ENCODE data around the gene TBC1D13. TPM values are rescaled to one million over a fixed set of nuclear protein-coding genes. Genes with fewer than 3 reads are reported as not detected.

The TBC1D13 gene
- total and polyA plus RNA-seq, 9 of the 15 experiments (the other 6 are each of a cell fraction or from before 2014, with no cell fraction given): 2.3 to 28.7 (median 11.4) TPM

- TF ChIP-seq HDAC8 (tag; IDR thresholded peaks at IDR 0.05): no peak
- no peak for TF ChIP-seq FOXJ2 (tag; IDR thresholded peaks at IDR 0.05)
- in situ Hi-C loops (cut with MboI): no loop called here
- Histone ChIP-seq H2AFZ (ENCODE audit: low read depth, low read length) (no peak overlapping the region), H3K9ac (ENCODE audit: insufficient read depth in 1 of 2, low read depth in 2 of 2, low read length in 2 of 2) (no peak overlapping the region), H3K79me2 (ENCODE audit: control insufficient read depth, insufficient read depth, low read length) (no peaks in the 10 kb centered on the region), H3K9me3 (replicated peaks; ENCODE audit: control insufficient read depth, insufficient read depth, low read depth, low read length) (no peaks in the 10 kb centered on the region), H3K4me1 (replicated peaks in 1 of 2; ENCODE audit: control insufficient read depth in 2 of 2, insufficient read depth in 2 of 2, low read length in 2 of 2) (no peaks in the 10 kb centered on the region; a peak in 1 of 5 replicates), H3K9me1 (ENCODE audit: control insufficient read depth, insufficient read depth, low read length) (no peaks in the 10 kb centered on the region), H3K4me2 (ENCODE audit: insufficient read depth, low read length) (no peak overlapping the region), H3K27ac (ENCODE audit: extremely low read depth, low read depth, low read length) (no peak overlapping the region), H3K4me3 (no peak overlapping the region), H3K36me3 (ENCODE audit: control insufficient read depth, insufficient read depth, low read length) (peaks cover 69% of the 10 kb centered on the region), H4K20me1 (replicated peaks; ENCODE audit: control insufficient read depth, insufficient read depth, low read length) (no peaks in the 10 kb centered on the region), H3K27me3 (ENCODE audit: control insufficient read depth in 2 of 2, insufficient read depth in 2 of 2, low read length in 2 of 2) (no peaks in the 10 kb centered on the region)
- FAIRE-seq (no peak), DNase-seq (ENCODE audit: extremely low read depth in 1 of 4, low spot score in 3 of 4) (no peak), ATAC-seq (no peak)
- CTCF ChIA-PET (ENCODE audit: low intra/inter-chr PET ratio): no interaction called here
- 92% methylated on average over 6 of the region's 7 CpGs for WGBS (ENCODE audit: insufficient coverage, low coverage, missing lambda C conversion rate)
- intact Hi-C loops (cut with micrococcal nuclease): no loop called here
- POLR2A ChIA-PET: no interaction called here
- no TSS peak for BruUV-seq (replicated peaks)
Measured at GRCh38 chr9:128800061-128800460, 13.0 kb downstream of the TBC1D13 start.

- DNase-seq (ENCODE audit: extremely low read depth in 1 of 4, low spot score in 3 of 4) (no peak), ATAC-seq (no peak), FAIRE-seq (no peak)
- Histone ChIP-seq H3K79me2 (ENCODE audit: control insufficient read depth, insufficient read depth, low read length) (no peaks in the 10 kb centered on the region), H3K36me3 (ENCODE audit: control insufficient read depth, insufficient read depth, low read length) (peaks cover 78% of the 10 kb centered on the region), H3K27ac (ENCODE audit: extremely low read depth, low read depth, low read length) (no peak overlapping the region), H3K4me1 (replicated peaks in 1 of 2; ENCODE audit: control insufficient read depth in 2 of 2, insufficient read depth in 2 of 2, low read length in 2 of 2) (peaks cover 0 to 3% of the 10 kb centered on the region in 2 experiments; a peak in 2 of 5 replicates), H4K20me1 (replicated peaks; ENCODE audit: control insufficient read depth, insufficient read depth, low read length) (no peaks in the 10 kb centered on the region), H3K9me3 (replicated peaks; ENCODE audit: control insufficient read depth, insufficient read depth, low read depth, low read length) (no peaks in the 10 kb centered on the region), H3K4me3 (no peak overlapping the region), H3K4me2 (ENCODE audit: insufficient read depth, low read length) (no peak overlapping the region), H3K9me1 (ENCODE audit: control insufficient read depth, insufficient read depth, low read length) (no peaks in the 10 kb centered on the region), H2AFZ (ENCODE audit: low read depth, low read length) (no peak overlapping the region), H3K27me3 (ENCODE audit: control insufficient read depth in 2 of 2, insufficient read depth in 2 of 2, low read length in 2 of 2) (no peaks in the 10 kb centered on the region), H3K9ac (ENCODE audit: insufficient read depth in 1 of 2, low read depth in 2 of 2, low read length in 2 of 2) (no peak overlapping the region)
- ChIA-PET CTCF (ENCODE audit: low intra/inter-chr PET ratio) (no interaction called here), POLR2A (interaction anchor here (0.6 kb wide), 1 partner anchor 37 kb away, joined by 3 read pairs; no protein-coding TSS in a partner anchor)
- intact Hi-C loops (cut with micrococcal nuclease): no loop called here
- WGBS (ENCODE audit: insufficient coverage, low coverage, missing lambda C conversion rate): 90% methylated on average over 4 of the region's 4 CpGs
- in situ Hi-C loops (cut with MboI): no loop called here
- no TSS peak for BruUV-seq (replicated peaks)
- TF ChIP-seq ZNF584 (CRISPR knock-in tag; IDR thresholded peaks at IDR 0.05; ENCODE audit: low read depth) (no peak), ADNP (tag; IDR thresholded peaks at IDR 0.05) (no peak), ZNF165 (CRISPR knock-in tag; IDR thresholded peaks at IDR 0.05; ENCODE audit: borderline replicate concordance) (no peak), ZNF280B (CRISPR knock-in tag; IDR thresholded peaks at IDR 0.05) (no peak), ZNF551 (CRISPR knock-in tag; IDR thresholded peaks at IDR 0.05) (no peak)
Measured at GRCh38 chr9:128802482-128802881, 15.4 kb downstream of the TBC1D13 start.
